IMR-90 (cell line): ENCODE measurements around the gene SRPK2. TPM values are rescaled to one million over a fixed set of nuclear protein-coding genes. Genes with fewer than 3 reads are reported as not detected.

Source experiments
- ATAC-seq: fragments of 200-7000 bp; cut with Tn5 transposase; 2 replicates; pipeline ENCODE4 v1.9.1; 2020; ENCODE audit warnings: low read depth, mild to moderate bottlenecking, moderate library complexity
- BruUV-seq: library from RNA; stranded (reverse); fragments of 400-500 nt; replicated peaks from 2 replicates; lab custom pipeline; 2021; lab: Mats Ljungman, UMichigan
- CTCF ChIA-PET: fragments of 300-600 bp; formaldehyde crosslinking; extraction: SDS; loops from one replicate; lab custom pipeline; 2021; ENCODE audit warnings: antibody characterized with exemption; lab: Yijun Ruan, JAX
- POLR2A ChIA-PET: fragments of 300-600 bp; sonication (Branson Sonifier 250); formaldehyde crosslinking; loops from one replicate; lab custom pipeline; 2022; ENCODE audit warnings: antibody characterized with exemption; ENCODE audit not compliant: unreplicated experiment; lab: Charles Lee
- DNase-seq: peaks from one replicate; pipeline ENCODE4 v3.0.0; 2013
- H2AFZ ChIP-seq: replicated peaks from 2 replicates; pipeline ENCODE3; 2013; ENCODE audit warnings: low read length, mild to moderate bottlenecking; ENCODE audit not compliant: poor library complexity
- H2AK5ac ChIP-seq: 2 replicates; pipeline ENCODE4 v1.6.1; 2013; ENCODE audit warnings: low read depth, low read length, inconsistent platforms
- H2AK9ac ChIP-seq: replicated peaks from 2 replicates; pipeline ENCODE3; 2013; ENCODE audit warnings: mild to moderate bottlenecking, low read depth, low read length, moderate library complexity; ENCODE audit not compliant: poor library complexity
- H2BK120ac ChIP-seq: 2 replicates; pipeline ENCODE4 v1.6.1; 2013; ENCODE audit warnings: low read depth, low read length, inconsistent platforms
- H2BK15ac ChIP-seq: 3 replicates; pipeline ENCODE4 v1.6.1; 2013; ENCODE audit warnings: low read depth, low read length, inconsistent platforms
- H2BK20ac ChIP-seq: 2 replicates; pipeline ENCODE4 v1.6.1; 2013; ENCODE audit warnings: low read depth, mild to moderate bottlenecking, inconsistent platforms, low read length, moderate library complexity
- H2BK5ac ChIP-seq: 2 replicates; pipeline ENCODE4 v1.6.1; 2013; ENCODE audit warnings: mild to moderate bottlenecking, low read depth, low read length, inconsistent platforms; ENCODE audit not compliant: poor library complexity, severe bottlenecking
- H3K14ac ChIP-seq: replicated peaks from 2 replicates; pipeline ENCODE4 v1.6.1; 2013; ENCODE audit warnings: low read depth, low read length, inconsistent platforms
- H3K18ac ChIP-seq: 2 replicates; pipeline ENCODE4 v1.6.1; 2013; ENCODE audit warnings: low read depth, low read length, control low read depth
- H3K23ac ChIP-seq: 2 replicates; pipeline ENCODE4 v1.6.1; 2013; ENCODE audit warnings: low read depth, low read length, inconsistent platforms
- H3K27ac ChIP-seq: 2 replicates; pipeline ENCODE4 v1.5.1; 2013; ENCODE audit warnings: mild to moderate bottlenecking, control low read depth, low read length; ENCODE audit not compliant: insufficient read depth
- H3K27me3 ChIP-seq: 2 replicates; pipeline ENCODE4 v1.6.1; 2013; ENCODE audit warnings: low read length; ENCODE audit not compliant: control insufficient read depth, insufficient read depth
- H3K36me3 ChIP-seq: 2 replicates; pipeline ENCODE4 v1.6.1; 2013; ENCODE audit warnings: low read length, mixed read lengths; ENCODE audit not compliant: control insufficient read depth, insufficient read depth
- H3K4ac ChIP-seq: 2 replicates; pipeline ENCODE4 v1.6.1; 2013; ENCODE audit warnings: low read depth, low read length, inconsistent platforms
- H3K4me1 ChIP-seq: 2 replicates; pipeline ENCODE4 v1.6.1; 2013; ENCODE audit warnings: low read length, mixed read lengths; ENCODE audit not compliant: control insufficient read depth, insufficient read depth
- H3K4me2 ChIP-seq: 2 replicates; pipeline ENCODE4 v1.6.1; 2013; ENCODE audit warnings: low read depth, mild to moderate bottlenecking, control low read depth, low read length, moderate library complexity
- H3K4me3 ChIP-seq: 2 replicates; pipeline ENCODE4 v1.5.1; 2013; ENCODE audit warnings: low read depth, mild to moderate bottlenecking, control low read depth, low read length, moderate library complexity; ENCODE audit not compliant: insufficient read depth
- H3K56ac ChIP-seq: 2 replicates; pipeline ENCODE4 v1.6.1; 2013; ENCODE audit warnings: low read length, inconsistent platforms; ENCODE audit not compliant: insufficient read depth; ENCODE audit errors: extremely low read depth
- H3K79me1 ChIP-seq, 2 experiments: 2 replicates each; pipeline ENCODE4 v1.6.1; 2013; ENCODE audit warnings: low read length in 2 of 2, inconsistent platforms in 1 of 2, low read depth in 1 of 2
- H3K9ac ChIP-seq: 2 replicates; pipeline ENCODE4 v1.6.1; 2013; ENCODE audit warnings: low read depth, low read length, control low read depth
- H3K9me1 ChIP-seq: 2 replicates; pipeline ENCODE4 v1.6.1; 2013; ENCODE audit warnings: low read length, inconsistent platforms; ENCODE audit not compliant: insufficient read depth
- H3K9me3 ChIP-seq: 2 replicates; pipeline ENCODE4 v1.6.1; 2013; ENCODE audit warnings: low read length; ENCODE audit not compliant: control insufficient read depth, insufficient read depth
- H4K20me1 ChIP-seq: 2 replicates; pipeline ENCODE4 v1.6.1; 2013; ENCODE audit warnings: low read length, inconsistent platforms; ENCODE audit not compliant: insufficient read depth
- H4K5ac ChIP-seq: 2 replicates; pipeline ENCODE4 v1.6.1; 2013; ENCODE audit warnings: mild to moderate bottlenecking, low read depth, low read length, control low read depth
- H4K8ac ChIP-seq, 2 experiments: 2 replicates each; pipeline ENCODE4 v1.6.1; 2013; ENCODE audit warnings: low read depth in 2 of 2, low read length in 2 of 2, control low read depth in 1 of 2, inconsistent platforms in 1 of 2
- H4K91ac ChIP-seq: 2 replicates; pipeline ENCODE4 v1.6.1; 2013; ENCODE audit warnings: low read depth, low read length, inconsistent platforms; ENCODE audit not compliant: insufficient read depth
- BHLHE40 ChIP-seq: fragments of 150-350 bp; IDR thresholded peaks from 2 replicates; pipeline ENCODE4 v1.6.1; 2016; ENCODE audit warnings: mild to moderate bottlenecking, low read depth, low read length
- CEBPB ChIP-seq: IDR thresholded peaks from 2 replicates; pipeline ENCODE4 v1.6.1; 2012; ENCODE audit warnings: low read depth, low read length, improper control_type of control experiment
- CHD1 ChIP-seq: IDR thresholded peaks from 2 replicates; pipeline ENCODE4 v1.6.1; 2012; ENCODE audit warnings: low read depth, low read length, improper control_type of control experiment
- ELK1 ChIP-seq: fragments of 150-350 bp; IDR thresholded peaks from 2 replicates; pipeline ENCODE4 v1.6.1; 2016; ENCODE audit warnings: low read depth, mild to moderate bottlenecking, low read length, moderate library complexity, borderline replicate concordance
- FOS ChIP-seq: fragments of 150-350 bp; IDR thresholded peaks from 2 replicates; pipeline ENCODE4 v1.6.1; 2016; ENCODE audit warnings: low read depth, low read length
- MAFK ChIP-seq: IDR thresholded peaks from 2 replicates; pipeline ENCODE4 v1.6.1; 2012; ENCODE audit warnings: low read depth, low read length, improper control_type of control experiment
- MAZ ChIP-seq: IDR thresholded peaks from 2 replicates; pipeline ENCODE4 v1.6.1; 2012; ENCODE audit warnings: low read depth, mild to moderate bottlenecking, low read length, improper control_type of control experiment, moderate library complexity, borderline replicate concordance
- MXI1 ChIP-seq: IDR thresholded peaks from 2 replicates; pipeline ENCODE4 v1.6.1; 2012; ENCODE audit warnings: low read depth, mild to moderate bottlenecking, low read length, moderate library complexity, borderline replicate concordance
- NFE2L2 ChIP-seq: fragments of 150-350 bp; IDR thresholded peaks from 2 replicates; pipeline ENCODE4 v1.6.1; 2016; ENCODE audit warnings: low read depth, mild to moderate bottlenecking, low read length
- POLR2A ChIP-seq: IDR thresholded peaks from 2 replicates; pipeline ENCODE4 v1.6.1; 2012; ENCODE audit warnings: mild to moderate bottlenecking, low read depth, low read length
- RAD21 ChIP-seq: IDR thresholded peaks from 2 replicates; pipeline ENCODE4 v1.6.1; 2012; ENCODE audit warnings: low read length, improper control_type of control experiment
- RCOR1 ChIP-seq: IDR thresholded peaks from 2 replicates; pipeline ENCODE4 v1.6.1; 2012; ENCODE audit warnings: mild to moderate bottlenecking, low read length, improper control_type of control experiment; ENCODE audit not compliant: insufficient replicate concordance
- RFX5 ChIP-seq: IDR thresholded peaks from 2 replicates; pipeline ENCODE4 v1.8.0; 2012; ENCODE audit warnings: low read depth, mild to moderate bottlenecking, low read length, moderate library complexity
- SMC3 ChIP-seq: fragments of 150-350 bp; IDR thresholded peaks from 2 replicates; pipeline ENCODE4 v1.6.1; 2016; ENCODE audit warnings: low read depth, mild to moderate bottlenecking, antibody characterized with exemption, low read length, moderate library complexity
- WGBS, 2 experiments: methylation state at CpG; one replicate each; pipeline versions ENCODE4 v1.1.5 to v1.1.7; 2013; ENCODE audit warnings: missing lambda C conversion rate in 2 of 2; ENCODE audit not compliant: insufficient read length in 1 of 2; ENCODE audit errors: extremely low coverage in 2 of 2; 5-methylcytosine and 5-hydroxymethylcytosine counted together
- dilution Hi-C: fragments of 300-500 bp; cut with HindIII; formaldehyde crosslinking; loops from one replicate; pipeline ENCODE4 v1.14.3; 2018; ENCODE audit warnings: low sequenced_read_pairs; ENCODE audit not compliant: unreplicated experiment
- in situ Hi-C: fragments of 300-500 bp; cut with MboI; formaldehyde crosslinking; loops from 3 replicates; pipeline ENCODE4 v1.14.3; 2019; ENCODE audit warnings: low sequenced_read_pairs, inconsistent platforms, mixed read lengths
- intact Hi-C: fragments of 100-400 bp; cut with micrococcal nuclease; formaldehyde crosslinking; loops from 2 replicates; pipeline ENCODE4 v1.10.0; 2022
- polyA plus RNA-seq, 3 experiments: library from polyadenylated mRNA; depleted of rRNA; stranded (reverse); fragments of >200 nt; gene quantifications; 2 replicates each; pipeline ENCODE4 v1.2.3, GENCODE V29; 2012; ENCODE audit warnings: low replicate concordance in 1 of 3
- total RNA-seq: library from RNA; depleted of rRNA; stranded (reverse); fragments of >200 nt; gene quantifications from 2 replicates; pipeline ENCODE4 v1.2.3, GENCODE V29; 2012
- TF ChIP-seq, protein P1 (sequence below): fragments of 150-350 bp; IDR thresholded peaks from 2 replicates; pipeline ENCODE4 v1.6.1; 2017; ENCODE audit warnings: mild to moderate bottlenecking, antibody characterized with exemption, low read length, low read depth
- TF ChIP-seq, protein P2 (sequence below): conservative IDR thresholded peaks from 2 replicates; pipeline ENCODE4 v1.5.1; 2012; ENCODE audit warnings: mild to moderate bottlenecking, low read depth, low read length, improper control_type of control experiment

The SRPK2 gene
- total and polyA plus RNA-seq, 2 of the 4 experiments (the other 2 are of a cell fraction): 13.2 to 33.0 TPM

DNA sequence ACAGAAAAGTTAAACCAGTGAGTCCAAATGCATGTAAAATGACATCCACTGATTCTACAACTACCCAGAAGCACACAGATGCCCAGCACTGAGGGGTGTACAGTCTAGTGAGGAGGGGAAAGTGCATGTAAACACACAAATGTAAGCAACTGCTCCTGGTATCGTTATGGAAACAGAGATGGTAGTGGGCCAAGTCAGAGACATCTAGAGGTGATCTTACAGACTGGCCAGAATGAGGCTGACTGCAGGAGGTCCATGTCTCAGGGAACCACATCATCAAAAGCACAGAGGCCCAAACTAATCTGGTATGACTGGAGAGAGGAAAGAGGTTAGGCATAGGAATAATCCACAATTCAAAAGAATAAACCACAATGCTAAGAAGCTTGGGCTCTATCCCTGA is 176.5 kb downstream of the SRPK2 start:
- no TSS peak for BruUV-seq
- in situ Hi-C loops (no loop called here), dilution Hi-C loops (no loop called here), intact Hi-C loops (no loop called here)
- Histone ChIP-seq H3K14ac (no peak overlapping the region), H2BK15ac (no peak overlapping the region), H3K18ac (no peak overlapping the region), H2AFZ (no peak overlapping the region), H4K8ac (no peak overlapping the region), H3K27ac (no peak overlapping the region), H2BK120ac (no peak overlapping the region), H3K27me3 (no peaks in the 10 kb centered on the region), H2BK20ac (no peak overlapping the region), H3K9me3 (no peaks in the 10 kb centered on the region), H4K20me1 (peaks cover 56% of the 10 kb centered on the region), H4K5ac (no peak overlapping the region), H3K56ac (no peak overlapping the region), H4K91ac (no peak overlapping the region), H3K4me3 (no peak overlapping the region), H2AK5ac (no peak overlapping the region), H3K4me2 (no peak overlapping the region), H3K9ac (no peak overlapping the region), H3K9me1 (peaks cover 3% of the 10 kb centered on the region; the same call in 1 of the 2 replicates), H3K23ac (no peak overlapping the region), H2AK9ac (no peak overlapping the region), H3K4ac (no peak overlapping the region), H2BK5ac (no peak overlapping the region), H3K79me1 (peaks cover 34 to 60% of the 10 kb centered on the region in 2 experiments), H3K36me3 (no peaks in the 10 kb centered on the region), H3K4me1 (no peaks in the 10 kb centered on the region)
- TF ChIP-seq, protein P1, sequence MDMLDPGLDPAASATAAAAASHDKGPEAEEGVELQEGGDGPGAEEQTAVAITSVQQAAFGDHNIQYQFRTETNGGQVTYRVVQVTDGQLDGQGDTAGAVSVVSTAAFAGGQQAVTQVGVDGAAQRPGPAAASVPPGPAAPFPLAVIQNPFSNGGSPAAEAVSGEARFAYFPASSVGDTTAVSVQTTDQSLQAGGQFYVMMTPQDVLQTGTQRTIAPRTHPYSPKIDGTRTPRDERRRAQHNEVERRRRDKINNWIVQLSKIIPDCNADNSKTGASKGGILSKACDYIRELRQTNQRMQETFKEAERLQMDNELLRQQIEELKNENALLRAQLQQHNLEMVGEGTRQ: no peak
- TF ChIP-seq MAZ (no peak), NFE2L2 (no peak), RAD21 (no peak), MXI1 (no peak), RCOR1 (no peak), CEBPB (no peak), FOS (no peak), SMC3 (no peak), RFX5 (no peak), BHLHE40 (no peak), MAFK (no peak), ELK1 (no peak), POLR2A (no peak), CHD1 (no peak)
- TF ChIP-seq, protein P2, sequence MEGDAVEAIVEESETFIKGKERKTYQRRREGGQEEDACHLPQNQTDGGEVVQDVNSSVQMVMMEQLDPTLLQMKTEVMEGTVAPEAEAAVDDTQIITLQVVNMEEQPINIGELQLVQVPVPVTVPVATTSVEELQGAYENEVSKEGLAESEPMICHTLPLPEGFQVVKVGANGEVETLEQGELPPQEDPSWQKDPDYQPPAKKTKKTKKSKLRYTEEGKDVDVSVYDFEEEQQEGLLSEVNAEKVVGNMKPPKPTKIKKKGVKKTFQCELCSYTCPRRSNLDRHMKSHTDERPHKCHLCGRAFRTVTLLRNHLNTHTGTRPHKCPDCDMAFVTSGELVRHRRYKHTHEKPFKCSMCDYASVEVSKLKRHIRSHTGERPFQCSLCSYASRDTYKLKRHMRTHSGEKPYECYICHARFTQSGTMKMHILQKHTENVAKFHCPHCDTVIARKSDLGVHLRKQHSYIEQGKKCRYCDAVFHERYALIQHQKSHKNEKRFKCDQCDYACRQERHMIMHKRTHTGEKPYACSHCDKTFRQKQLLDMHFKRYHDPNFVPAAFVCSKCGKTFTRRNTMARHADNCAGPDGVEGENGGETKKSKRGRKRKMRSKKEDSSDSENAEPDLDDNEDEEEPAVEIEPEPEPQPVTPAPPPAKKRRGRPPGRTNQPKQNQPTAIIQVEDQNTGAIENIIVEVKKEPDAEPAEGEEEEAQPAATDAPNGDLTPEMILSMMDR: no peak
- DNase-seq (no peak), ATAC-seq (no peak)
- ChIA-PET POLR2A (no interaction called here), CTCF (no interaction called here)
- no CpG with 5 or more reads among the region's 1 CpG for WGBS, 2 experiments
